GM12878 (cell line): ENCODE measurements around the gene ISG20. TPM values are rescaled to one million over a fixed set of nuclear protein-coding genes. Genes with fewer than 3 reads are reported as not detected.

Experiments
- ATAC-seq: fragments of 200-7000 bp; cut with Tn5 transposase; 3 replicates; pipeline ENCODE4 v1.9.1; 2020; ENCODE audit warnings: mild to moderate bottlenecking, moderate library complexity
- BruUV-seq: library from RNA; stranded (reverse); fragments of 400-500 nt; replicated peaks from 2 replicates; lab custom pipeline; 2021; lab: Mats Ljungman, UMichigan
- CTCF ChIA-PET: fragments of 300-600 bp; sonication (Branson Sonifier 250); formaldehyde crosslinking; extraction: SDS; loops from one replicate; lab custom pipeline; 2021; ENCODE audit warnings: inconsistent platforms; lab: Yijun Ruan, JAX
- POLR2A ChIA-PET: fragments of 350-600 bp; formaldehyde crosslinking; extraction: SDS; loops from one replicate; lab custom pipeline; 2021; ENCODE audit warnings: inconsistent platforms; lab: Charles Lee
- RAD21 ChIA-PET: fragments of 300-600 bp; sonication (Branson Sonifier 250); formaldehyde crosslinking; loops from one replicate; lab custom pipeline; 2023; ENCODE audit warnings: antibody characterized with exemption; ENCODE audit not compliant: unreplicated experiment; lab: Charles Lee
- SMC1A ChIA-PET: fragments of 300-600 bp; sonication (Branson Sonifier 250); formaldehyde crosslinking; loops from one replicate; lab custom pipeline; 2023; ENCODE audit not compliant: unreplicated experiment, uncharacterized antibody; lab: Charles Lee
- DNase-seq: peaks from one replicate; pipeline ENCODE4 v3.0.0-alpha.2; 2011; ENCODE audit warnings: low read depth, low spot score
- FAIRE-seq: peaks from 3 replicates; lab custom pipeline; 2011; peaks lifted over from hg19 to GRCh38; lab: Jason Lieb, UNC
- H2AFZ ChIP-seq: 2 replicates; pipeline ENCODE4 v1.6.0; 2011; ENCODE audit warnings: low read depth, low read length, control low read depth; ENCODE audit not compliant: control insufficient read depth
- H3K27ac ChIP-seq: 2 replicates; pipeline ENCODE4 v1.5.1; 2011; ENCODE audit warnings: control low read depth; ENCODE audit not compliant: control insufficient read depth, insufficient read depth
- H3K27me3 ChIP-seq, 2 experiments: replicated peaks in 1 of 2; 2 replicates each; pipeline versions ENCODE4 v1.6.0 to v1.6.1; 2011; ENCODE audit warnings: low read length in 1 of 2; ENCODE audit not compliant: control insufficient read depth in 2 of 2, insufficient read depth in 2 of 2
- H3K36me3 ChIP-seq, 2 experiments: 2 replicates each; pipeline ENCODE4 v1.5.1; 2011; ENCODE audit warnings: low read length in 1 of 2; ENCODE audit not compliant: control insufficient read depth in 2 of 2, insufficient read depth in 2 of 2
- H3K4me1 ChIP-seq: 2 replicates; pipeline ENCODE4 v1.6.1; 2011; ENCODE audit warnings: mild to moderate bottlenecking, low read length, moderate library complexity, mixed read lengths; ENCODE audit not compliant: control insufficient read depth, insufficient read depth
- H3K4me2 ChIP-seq: 2 replicates; pipeline ENCODE4 v1.6.0; 2011; ENCODE audit warnings: control low read depth; ENCODE audit not compliant: control insufficient read depth, insufficient read depth
- H3K4me3 ChIP-seq: fragments of 200-600 bp; sonication (generic); 2 replicates; pipeline ENCODE4 v1.5.1; 2016
- H3K79me2 ChIP-seq: 2 replicates; pipeline ENCODE4 v1.6.0; 2011; ENCODE audit warnings: low read length; ENCODE audit not compliant: control insufficient read depth, insufficient read depth
- H3K9ac ChIP-seq: 2 replicates; pipeline ENCODE4 v1.8.0; 2011; ENCODE audit warnings: low read length, control low read depth, mixed read lengths; ENCODE audit not compliant: control insufficient read depth, insufficient read depth
- H3K9me3 ChIP-seq: replicated peaks from 3 replicates; pipeline ENCODE4 v1.5.1; 2011; ENCODE audit warnings: mild to moderate bottlenecking, low read length; ENCODE audit not compliant: control insufficient read depth, insufficient read depth
- H4K20me1 ChIP-seq: 2 replicates; pipeline ENCODE4 v1.6.0; 2011; ENCODE audit not compliant: control insufficient read depth, insufficient read depth
- CHD2 ChIP-seq: IDR thresholded peaks from 2 replicates; pipeline ENCODE4 v1.6.1; 2011; ENCODE audit warnings: low read depth, low read length, improper control_type of control experiment, borderline replicate concordance
- NFXL1 ChIP-seq: fragments of 450-650 bp; IDR thresholded peaks from 2 replicates; pipeline ENCODE4 v1.6.1; 2017; ENCODE audit warnings: antibody characterized with exemption, mild to moderate bottlenecking, borderline replicate concordance
- POLR2A ChIP-seq: IDR thresholded peaks from 2 replicates; pipeline ENCODE4 v1.6.1; 2011; ENCODE audit warnings: low read depth, mild to moderate bottlenecking, low read length
- TAF1 ChIP-seq: IDR thresholded peaks from 2 replicates; pipeline ENCODE4 v1.6.1; 2011; ENCODE audit warnings: mild to moderate bottlenecking, low read depth, low read length, borderline replicate concordance
- WGBS: methylation state at CpG from one replicate; pipeline ENCODE4 v1.1.6; 2016; ENCODE audit warnings: low lambda C conversion rate; ENCODE audit not compliant: insufficient replicate concordance, insufficient coverage; ENCODE audit errors: missing lambda C conversion rate; 5-methylcytosine and 5-hydroxymethylcytosine counted together
- in situ Hi-C: fragments of 300-500 bp; cut with MboI; formaldehyde crosslinking; loops from 9 replicates; pipeline ENCODE4 v1.14.3; 2018; ENCODE audit warnings: mixed read lengths
- intact Hi-C: fragments of 100-400 bp; cut with micrococcal nuclease; formaldehyde crosslinking; loops from one replicate; pipeline ENCODE4 v1.14.2; 2022; ENCODE audit not compliant: unreplicated experiment
- polyA plus RNA-seq, 11 experiments: library from polyadenylated mRNA; depleted of rRNA in 4 of 11; unstranded in 6 of 11; stranded (reverse) in 5 of 11; fragments of >200 nt; fragmentation: Nextera tagmentation in 4 of 11; fragmentation: Illumina TruSeq in 1 of 11; extraction: Ambion mirVana in 4 of 11; extraction: Trizol in 1 of 11; gene quantifications; 1 replicate in 1 of 11; 2 replicates in 10 of 11; pipeline versions ENCODE4 v1.2.1 to v1.2.3, GENCODE V29; 2011 to 2016; ENCODE audit warnings: inconsistent platforms in 2 of 11, missing spikeins in 2 of 11, low read depth in 1 of 11
- total RNA-seq, 4 experiments: library from RNA; depleted of rRNA in 3 of 4; stranded (reverse); fragments of >200 nt in 3 of 4; fragmentation: Illumina TruSeq in 1 of 4; extraction: Trizol in 1 of 4; gene quantifications; 2 replicates each; pipeline versions ENCODE4 v1.2.1 to v1.2.3, GENCODE V29; 2013 to 2021

ISG20 gene
- total and polyA plus RNA-seq, 10 of the 15 experiments (the other 5 are each of a cell fraction or from before 2014, with no cell fraction given) = 23.4 to 210 (median 85.9) TPM

DNA sequence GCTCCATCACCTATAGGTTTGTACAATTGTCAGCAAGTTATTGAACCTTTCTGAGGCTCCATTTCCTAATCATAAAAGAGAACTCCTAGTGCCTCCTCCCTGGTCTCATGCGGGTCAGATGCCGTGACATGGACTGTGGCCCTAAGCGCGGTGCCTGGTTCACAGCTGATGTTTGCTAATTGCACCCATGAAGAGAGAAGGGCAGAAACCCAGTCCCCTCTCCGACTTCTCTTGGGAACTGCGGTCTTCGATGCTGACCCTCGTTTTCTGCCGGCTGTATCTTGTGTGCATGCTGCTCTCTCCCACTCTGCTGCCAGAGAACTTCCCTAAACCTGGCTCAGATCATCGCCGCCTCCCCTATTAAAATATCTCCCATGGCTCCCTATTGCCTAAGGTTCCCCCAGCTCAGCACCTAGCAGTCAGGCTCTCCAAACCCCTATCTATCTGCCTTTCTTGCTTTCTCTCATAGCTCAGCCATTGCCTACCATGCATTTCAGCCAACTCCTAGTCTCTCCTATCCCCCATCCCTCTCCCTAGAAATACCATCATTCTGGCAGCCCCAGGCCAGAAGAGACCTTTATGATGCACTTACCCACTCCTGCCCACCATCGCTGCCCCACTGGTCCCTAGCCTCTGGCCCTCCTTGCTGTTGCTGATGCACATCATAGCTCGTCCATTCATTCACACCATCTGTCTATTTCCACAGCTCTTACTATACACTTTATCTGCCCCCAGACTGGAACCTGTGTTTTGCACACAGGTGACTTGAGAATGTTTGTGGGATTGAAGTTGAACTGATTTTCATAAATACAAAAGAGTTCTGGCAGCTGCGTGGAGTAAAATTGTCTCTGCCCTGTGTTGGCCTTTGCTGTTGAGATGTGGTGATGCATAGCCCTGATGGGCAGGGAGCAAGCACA, 6.6 kb downstream of the ISG20 start:
- peaks cover 24% of the 10 kb centered on the region for H3K79me2 ChIP-seq
- H3K4me1 ChIP-seq = peaks cover 48% of the 10 kb centered on the region
- H2AFZ ChIP-seq = no peak overlapping the region
- ATAC-seq (no peak), FAIRE-seq (no peak), DNase-seq (no peak)
- CTCF ChIA-PET = interaction anchor here (0.6 to 1.1 kb wide), 4 partner anchors 19 to 717 kb away, joined by 3 to 4 read pairs (median 3); no protein-coding TSS in a partner anchor
- RAD21 ChIA-PET = interaction anchor here (2.1 to 2.8 kb wide), 2 partner anchors 19 to 21 kb away, joined by 6 to 7 read pairs; no protein-coding TSS in a partner anchor
- TF ChIP-seq POLR2A (peak; percentile 43; the same call in 1 of the 2 replicates), CHD2 (no peak)
- POLR2A ChIA-PET = interaction anchor here (1.0 to 2.0 kb wide), 2 partner anchors 11 to 23 kb away, joined by 3 to 7 read pairs; no protein-coding TSS in a partner anchor
- no TSS peak for BruUV-seq
- no peak overlapping the region for H3K9ac ChIP-seq
- H3K36me3 ChIP-seq = peaks cover 0 to 4% of the 10 kb centered on the region in 2 experiments
- H3K9me3 ChIP-seq = no peaks in the 10 kb centered on the region
- H4K20me1 ChIP-seq = peaks cover 2% of the 10 kb centered on the region; the same call in 1 of the 2 replicates
- no peaks in the 10 kb centered on the region for H3K27me3 ChIP-seq
- H3K4me3 ChIP-seq = no peak overlapping the region
- SMC1A ChIA-PET = interaction anchor here (0.8 to 1.2 kb wide), 3 partner anchors 10 to 56 kb away, joined by 3 to 4 read pairs (median 3); no protein-coding TSS in a partner anchor
- intact Hi-C loops (no loop called here), in situ Hi-C loops (no loop called here)
- no peak overlapping the region for H3K4me2 ChIP-seq
- WGBS = 93% methylated on average over 14 of the region's 14 CpGs
- no peak overlapping the region for H3K27ac ChIP-seq

DNA sequence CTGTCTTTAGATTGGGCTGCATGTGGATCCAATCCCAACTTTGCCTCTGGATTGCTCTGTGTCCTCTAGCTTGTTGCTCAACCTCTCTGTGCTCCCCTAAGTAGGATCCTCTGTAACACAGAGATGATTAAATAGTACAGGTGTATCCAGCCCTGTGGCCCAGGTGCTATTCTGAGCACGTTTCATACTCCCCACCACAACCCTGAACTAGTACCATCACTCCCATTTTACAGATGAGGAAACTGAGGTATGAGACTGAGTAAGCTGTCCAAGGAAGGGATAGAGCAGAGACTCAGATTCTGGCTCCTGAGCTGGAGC, 7.2 kb downstream of the ISG20 start:
- peaks cover 2% of the 10 kb centered on the region; the same call in 1 of the 2 replicates for H4K20me1 ChIP-seq
- H3K27me3 ChIP-seq = no peaks in the 10 kb centered on the region
- ChIA-PET CTCF (interaction anchor here (1.1 kb wide), 1 partner anchor 55 kb away, joined by 3 read pairs; no protein-coding TSS in a partner anchor), SMC1A (interaction anchor here (1.0 to 1.6 kb wide), 3 partner anchors 10 to 56 kb away, joined by 3 to 7 read pairs (median 3); no protein-coding TSS in a partner anchor), POLR2A (interaction anchor here (2.0 kb wide), 1 partner anchor 10 kb away, joined by 7 read pairs; no protein-coding TSS in a partner anchor), RAD21 (interaction anchor here (2.1 to 2.8 kb wide), 2 partner anchors 18 to 22 kb away, joined by 6 to 7 read pairs; no protein-coding TSS in a partner anchor)
- ATAC-seq (no peak), DNase-seq (no peak), FAIRE-seq (no peak)
- H3K79me2 ChIP-seq = peaks cover 18% of the 10 kb centered on the region
- no peak overlapping the region for H3K4me2 ChIP-seq
- TF ChIP-seq TAF1 (no peak), NFXL1 (0 out of 2 replicates have a peak, but pooled peaks have one; percentile 25)
- no peak overlapping the region for H2AFZ ChIP-seq
- WGBS = 5% methylated on average over 1 of the region's 1 CpG
- H3K27ac ChIP-seq = no peak overlapping the region
- in situ Hi-C loops = no loop called here
- no TSS peak for BruUV-seq
- intact Hi-C loops = no loop called here
- peaks cover 41% of the 10 kb centered on the region for H3K4me1 ChIP-seq
- H3K4me3 ChIP-seq = no peak overlapping the region
- no peak overlapping the region for H3K9ac ChIP-seq
- H3K9me3 ChIP-seq = no peaks in the 10 kb centered on the region
- peaks cover 0 to 6% of the 10 kb centered on the region in 2 experiments for H3K36me3 ChIP-seq
